A549 (cell line): ENCODE results near the gene C19orf81. TPM values are rescaled to one million over a fixed set of nuclear protein-coding genes. Genes with fewer than 3 reads are reported as not detected.

Source experiments
- ATAC-seq, 2 experiments: fragments of 200-7000 bp in 1 of 2; fragments of >200 bp in 1 of 2; cut with Nextera tagmentation in 1 of 2; cut with Tn5 transposase in 1 of 2; 3 replicates each; pipeline versions ENCODE4 v1.8.0 to v1.9.1; 2018 to 2020; ENCODE audit warnings: mild to moderate bottlenecking in 1 of 2, moderate library complexity in 1 of 2
- CTCF ChIA-PET: fragments of 300-600 bp; sonication (Branson Sonifier 250); formaldehyde crosslinking; extraction: SDS; loops from one replicate; lab custom pipeline; 2021; ENCODE audit warnings: antibody characterized with exemption, inconsistent platforms; lab: Yijun Ruan, JAX
- POLR2A ChIA-PET: fragments of 350-600 bp; formaldehyde crosslinking; extraction: SDS; loops from one replicate; lab custom pipeline; 2021; ENCODE audit warnings: antibody characterized with exemption, inconsistent platforms; lab: Yijun Ruan, JAX
- DNase-seq, 2 experiments: peaks; one replicate each; pipeline versions ENCODE4 v3.0.0 to v3.0.0-alpha.2; 2011 to 2016; ENCODE audit warnings: low read depth in 1 of 2, low spot score in 1 of 2
- FAIRE-seq: peaks from 2 replicates; lab custom pipeline; 2011; peaks lifted over from hg19 to GRCh38; lab: Jason Lieb, UNC
- H3K27ac ChIP-seq, 2 experiments: fragments of >200 bp; sonication (Bioruptor Twin); formaldehyde crosslinking; 3 replicates each; pipeline ENCODE4 v1.5.1; 2016 to 2017
- H3K4me1 ChIP-seq: fragments of >200 bp; sonication (Bioruptor Twin); formaldehyde crosslinking; 3 replicates; pipeline ENCODE4 v1.6.1; 2016
- H3K4me2 ChIP-seq: fragments of >200 bp; sonication (Bioruptor Twin); formaldehyde crosslinking; 3 replicates; pipeline ENCODE4 v1.6.1; 2016
- H3K4me3 ChIP-seq: fragments of >200 bp; sonication (Bioruptor Twin); formaldehyde crosslinking; 3 replicates; pipeline ENCODE4 v1.5.1; 2016
- H3K9me3 ChIP-seq: fragments of >200 bp; sonication (Bioruptor Twin); formaldehyde crosslinking; 3 replicates; pipeline ENCODE4 v1.6.1; 2016
- CBX8 ChIP-seq: fragments of 200-600 bp; sonication (generic); IDR thresholded peaks from 2 replicates; pipeline ENCODE4 v1.6.1; 2016
- CHD2 ChIP-seq: fragments of 150-350 bp; IDR thresholded peaks from 2 replicates; pipeline ENCODE4 v1.6.1; 2014; ENCODE audit warnings: low read length; ENCODE audit not compliant: partially characterized antibody
- EP300 ChIP-seq, 2 experiments: fragments of >200 bp; sonication (Bioruptor Twin); formaldehyde crosslinking; IDR thresholded peaks; 2 replicates in 1 of 2; 3 replicates in 1 of 2; pipeline ENCODE4 v1.6.1; 2016 to 2017
- FOSL2 ChIP-seq, 2 experiments: fragments of 450-650 bp in 1 of 2; fragments of >200 bp in 1 of 2; sonication (Bioruptor Twin) in 1 of 2; formaldehyde crosslinking; IDR thresholded peaks; 2 replicates each; pipeline versions ENCODE4 v1.5.0 to v1.6.1; 2016 to 2020; ENCODE audit warnings: mild to moderate bottlenecking in 1 of 2, moderate library complexity in 1 of 2
- JUN ChIP-seq, 2 experiments: fragments of >200 bp; sonication (Bioruptor Twin); formaldehyde crosslinking; IDR thresholded peaks; 2 replicates in 1 of 2; 3 replicates in 1 of 2; pipeline ENCODE4 v1.6.1; 2016 to 2017
- MAFK ChIP-seq: fragments of 450-650 bp; IDR thresholded peaks from 2 replicates; pipeline ENCODE4 v1.6.1; 2014; ENCODE audit not compliant: partially characterized antibody
- MAZ ChIP-seq: fragments of 150-350 bp; IDR thresholded peaks from 2 replicates; pipeline ENCODE4 v1.6.1; 2014; ENCODE audit warnings: antibody characterized with exemption, low read depth, low read length, borderline replicate concordance
- MYC ChIP-seq: IDR thresholded peaks from 2 replicates; pipeline ENCODE4 v1.6.1; 2012; ENCODE audit warnings: mild to moderate bottlenecking, inconsistent platforms, low read length, improper control_type of control experiment, borderline replicate concordance
- NR3C1 ChIP-seq: fragments of >200 bp; sonication (Bioruptor Twin); formaldehyde crosslinking; IDR thresholded peaks from 3 replicates; pipeline ENCODE4 v1.6.1; 2017
- RFX5 ChIP-seq: fragments of 450-650 bp; IDR thresholded peaks from 2 replicates; pipeline ENCODE4 v1.7.1; 2014; ENCODE audit warnings: antibody characterized with exemption, mild to moderate bottlenecking, moderate library complexity
- ZC3H11A ChIP-seq: fragments of 450-650 bp; IDR thresholded peaks from 2 replicates; pipeline ENCODE4 v1.6.1; 2014; ENCODE audit warnings: antibody characterized with exemption, mild to moderate bottlenecking
- WGBS: methylation state at CpG from one replicate; pipeline ENCODE4 v1.1.6; 2017; ENCODE audit errors: missing lambda C conversion rate; 5-methylcytosine and 5-hydroxymethylcytosine counted together
- polyA plus RNA-seq, 4 experiments: library from polyadenylated mRNA; depleted of rRNA in 3 of 4; stranded (reverse); fragments of >200 nt; fragmentation: RNase III in 1 of 4; extraction: RNeasy Plus Mini Kit Qiagen cat#74134 plus additional on column Dnase treatment in 1 of 4; gene quantifications; 2 replicates in 3 of 4; 3 replicates in 1 of 4; pipeline ENCODE4 v1.2.3, GENCODE V29; 2011 to 2017
- TF ChIP-seq, protein P1 (sequence below): IDR thresholded peaks from 2 replicates; pipeline ENCODE4 v1.6.1; 2012; ENCODE audit warnings: low read depth, borderline replicate concordance
- TF ChIP-seq, protein P2 (sequence below): fragments of 150-350 bp; IDR thresholded peaks from 2 replicates; pipeline ENCODE4 v1.6.1; 2014; ENCODE audit warnings: low read depth, mild to moderate bottlenecking, low read length
- TF ChIP-seq, protein P3 (sequence below): IDR thresholded peaks from 2 replicates; pipeline ENCODE4 v1.6.1; 2012
- TF ChIP-seq, protein P4 (sequence below): fragments of 250-450 bp; sonication (Bioruptor Pico); IDR thresholded peaks from 2 replicates; pipeline ENCODE4 v1.5.0; 2020; ENCODE audit warnings: low read depth, mild to moderate bottlenecking, moderate library complexity
- TF ChIP-seq, protein P5 (sequence below): IDR thresholded peaks from 2 replicates; pipeline ENCODE4 v1.6.1; 2012
- TF ChIP-seq, protein P6 (sequence below): fragments of 450-650 bp; IDR thresholded peaks from 2 replicates; pipeline ENCODE4 v1.6.1; 2014; ENCODE audit warnings: antibody characterized with exemption

The C19orf81 gene
- polyA plus RNA-seq, 2 of the 4 experiments (the other 2 are of a cell fraction), result 2.1 to 9.5 TPM

DNA sequence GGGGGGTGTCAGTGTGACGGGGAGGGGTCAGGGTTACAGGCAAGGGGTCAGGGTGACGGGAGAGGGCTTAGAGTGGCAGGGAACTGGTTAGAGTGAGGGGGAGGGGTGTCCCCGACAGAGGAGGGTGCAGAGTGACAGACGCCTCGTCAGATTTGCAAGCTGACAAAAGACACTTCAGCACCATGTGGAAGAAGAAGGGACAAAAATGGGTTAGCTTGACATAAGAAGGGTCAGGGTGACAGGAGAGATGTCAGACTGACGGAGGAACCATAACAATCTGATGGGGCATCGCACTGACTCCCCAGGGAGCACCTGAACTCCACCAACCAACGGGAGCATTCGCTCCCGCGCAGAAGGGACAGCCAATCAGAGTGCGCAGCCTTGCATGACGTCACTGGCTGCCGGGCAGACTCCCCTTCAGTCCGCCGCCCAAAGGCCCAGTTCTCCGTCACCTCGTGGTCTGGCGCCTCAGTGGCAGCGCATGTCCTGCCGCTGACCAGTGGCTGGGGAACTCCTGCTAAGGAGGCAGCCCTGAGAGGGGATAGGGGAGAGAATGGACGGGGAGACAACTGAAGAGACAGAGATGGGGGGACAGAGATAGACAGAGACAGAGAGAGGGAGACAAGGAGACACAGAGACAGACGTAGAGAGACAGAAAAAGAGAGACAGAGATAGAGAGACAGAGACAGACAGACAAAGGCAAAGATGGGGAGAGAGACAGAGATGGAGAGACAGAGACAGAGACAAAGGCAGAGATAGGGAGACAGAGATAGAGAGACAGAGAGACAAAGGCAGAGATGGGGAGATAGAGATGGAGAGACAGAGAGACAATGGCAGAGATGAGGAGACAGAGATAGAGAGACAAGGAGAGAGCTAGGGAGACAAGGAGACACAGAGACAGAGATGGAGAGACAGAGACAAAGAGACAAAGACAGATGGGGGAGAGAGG lies 30.2 kb downstream of the C19orf81 start:
- FAIRE-seq (peak; percentile 93), ATAC-seq (peak; percentile 89 to 97), DNase-seq (peak; percentile 93 to 98)
- ChIA-PET CTCF (interaction anchor here (1.0 kb wide), 1 partner anchor 10 kb away, joined by 4 read pairs; no protein-coding TSS in a partner anchor), POLR2A (no interaction called here)
- no peak overlapping the region for H3K27ac ChIP-seq
- TF ChIP-seq EP300 (IDR thresholded peaks at IDR 0.05) (no peak), FOSL2 (IDR thresholded peaks at IDR 0.05) (no peak), FOSL2 (CRISPR knock-in tag; IDR thresholded peaks at IDR 0.05) (peak; percentile 53; the same call in 1 of the 2 replicates), MYC (no peak), CHD2 (no peak), MAFK (peak; percentile 24), NR3C1 (no peak), RFX5 (peak; percentile 100), JUN (IDR thresholded peaks at IDR 0.05) (no peak), CBX8 (no peak), ZC3H11A (peak; percentile 9; the same call in 1 of the 2 replicates), MAZ (no peak)
- TF ChIP-seq, protein P1, sequence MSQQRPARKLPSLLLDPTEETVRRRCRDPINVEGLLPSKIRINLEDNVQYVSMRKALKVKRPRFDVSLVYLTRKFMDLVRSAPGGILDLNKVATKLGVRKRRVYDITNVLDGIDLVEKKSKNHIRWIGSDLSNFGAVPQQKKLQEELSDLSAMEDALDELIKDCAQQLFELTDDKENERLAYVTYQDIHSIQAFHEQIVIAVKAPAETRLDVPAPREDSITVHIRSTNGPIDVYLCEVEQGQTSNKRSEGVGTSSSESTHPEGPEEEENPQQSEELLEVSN, result peak; percentile 100
- TF ChIP-seq, protein P2, sequence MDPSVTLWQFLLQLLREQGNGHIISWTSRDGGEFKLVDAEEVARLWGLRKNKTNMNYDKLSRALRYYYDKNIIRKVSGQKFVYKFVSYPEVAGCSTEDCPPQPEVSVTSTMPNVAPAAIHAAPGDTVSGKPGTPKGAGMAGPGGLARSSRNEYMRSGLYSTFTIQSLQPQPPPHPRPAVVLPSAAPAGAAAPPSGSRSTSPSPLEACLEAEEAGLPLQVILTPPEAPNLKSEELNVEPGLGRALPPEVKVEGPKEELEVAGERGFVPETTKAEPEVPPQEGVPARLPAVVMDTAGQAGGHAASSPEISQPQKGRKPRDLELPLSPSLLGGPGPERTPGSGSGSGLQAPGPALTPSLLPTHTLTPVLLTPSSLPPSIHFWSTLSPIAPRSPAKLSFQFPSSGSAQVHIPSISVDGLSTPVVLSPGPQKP, result no peak
- TF ChIP-seq, protein P3, sequence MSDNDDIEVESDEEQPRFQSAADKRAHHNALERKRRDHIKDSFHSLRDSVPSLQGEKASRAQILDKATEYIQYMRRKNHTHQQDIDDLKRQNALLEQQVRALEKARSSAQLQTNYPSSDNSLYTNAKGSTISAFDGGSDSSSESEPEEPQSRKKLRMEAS, result peak; percentile 93
- TF ChIP-seq, protein P4, sequence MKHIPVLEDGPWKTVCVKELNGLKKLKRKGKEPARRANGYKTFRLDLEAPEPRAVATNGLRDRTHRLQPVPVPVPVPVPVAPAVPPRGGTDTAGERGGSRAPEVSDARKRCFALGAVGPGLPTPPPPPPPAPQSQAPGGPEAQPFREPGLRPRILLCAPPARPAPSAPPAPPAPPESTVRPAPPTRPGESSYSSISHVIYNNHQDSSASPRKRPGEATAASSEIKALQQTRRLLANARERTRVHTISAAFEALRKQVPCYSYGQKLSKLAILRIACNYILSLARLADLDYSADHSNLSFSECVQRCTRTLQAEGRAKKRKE (CRISPR knock-in tag), result no peak
- TF ChIP-seq, protein P5, sequence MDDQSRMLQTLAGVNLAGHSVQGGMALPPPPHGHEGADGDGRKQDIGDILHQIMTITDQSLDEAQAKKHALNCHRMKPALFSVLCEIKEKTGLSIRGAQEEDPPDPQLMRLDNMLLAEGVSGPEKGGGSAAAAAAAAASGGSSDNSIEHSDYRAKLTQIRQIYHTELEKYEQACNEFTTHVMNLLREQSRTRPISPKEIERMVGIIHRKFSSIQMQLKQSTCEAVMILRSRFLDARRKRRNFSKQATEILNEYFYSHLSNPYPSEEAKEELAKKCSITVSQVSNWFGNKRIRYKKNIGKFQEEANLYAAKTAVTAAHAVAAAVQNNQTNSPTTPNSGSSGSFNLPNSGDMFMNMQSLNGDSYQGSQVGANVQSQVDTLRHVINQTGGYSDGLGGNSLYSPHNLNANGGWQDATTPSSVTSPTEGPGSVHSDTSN, result no peak
- TF ChIP-seq, protein P6, sequence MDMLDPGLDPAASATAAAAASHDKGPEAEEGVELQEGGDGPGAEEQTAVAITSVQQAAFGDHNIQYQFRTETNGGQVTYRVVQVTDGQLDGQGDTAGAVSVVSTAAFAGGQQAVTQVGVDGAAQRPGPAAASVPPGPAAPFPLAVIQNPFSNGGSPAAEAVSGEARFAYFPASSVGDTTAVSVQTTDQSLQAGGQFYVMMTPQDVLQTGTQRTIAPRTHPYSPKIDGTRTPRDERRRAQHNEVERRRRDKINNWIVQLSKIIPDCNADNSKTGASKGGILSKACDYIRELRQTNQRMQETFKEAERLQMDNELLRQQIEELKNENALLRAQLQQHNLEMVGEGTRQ, result peak; percentile 14; the same call in 1 of the 2 replicates
- no peaks in the 10 kb centered on the region for H3K4me1 ChIP-seq
- no peak overlapping the region for H3K4me3 ChIP-seq
- WGBS, result 3% methylated on average over 22 of the region's 23 CpGs
- H3K9me3 ChIP-seq, result peaks cover 5% of the 10 kb centered on the region; the same call in 2 of the 3 replicates
- peak overlapping the region; percentile 21; the same call in 2 of the 3 replicates for H3K4me2 ChIP-seq

DNA sequence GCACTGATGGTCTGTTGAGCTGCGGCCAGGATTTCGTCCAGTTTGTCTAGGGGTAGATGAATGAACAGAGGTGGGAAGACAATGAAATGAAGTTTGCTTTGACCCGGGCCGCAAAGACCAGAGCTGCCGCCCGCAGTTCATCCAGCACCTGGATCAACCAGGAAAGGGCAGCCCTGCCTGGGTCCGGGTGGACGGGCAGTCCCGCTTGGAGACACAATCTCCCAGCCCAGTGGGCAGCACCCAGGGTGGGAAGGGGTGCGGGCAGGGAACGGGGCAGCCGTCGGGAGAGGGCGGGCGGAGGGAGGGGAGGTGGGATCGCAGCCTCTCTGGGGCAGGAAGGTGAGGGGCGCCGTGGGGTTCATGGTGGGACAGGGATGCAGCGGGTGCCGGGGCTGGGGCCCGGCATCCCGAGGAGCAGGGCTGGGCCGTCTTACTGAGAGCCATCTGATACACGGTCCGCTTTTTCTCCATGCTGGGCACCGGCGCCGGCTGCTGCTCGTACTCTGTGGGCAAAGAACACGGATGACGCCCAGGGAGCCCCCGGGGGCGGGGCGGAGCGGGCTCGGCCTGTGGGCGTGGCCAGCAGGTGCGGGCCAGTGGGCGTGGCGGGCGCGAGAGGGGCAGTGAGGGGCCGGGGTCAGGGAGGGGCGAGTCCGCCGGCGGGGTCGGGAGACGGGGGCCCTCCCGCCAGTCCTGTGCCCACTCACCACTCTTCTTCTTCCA lies 37.2 kb downstream of the C19orf81 start:
- Histone ChIP-seq H3K4me1 (peaks cover 4% of the 10 kb centered on the region; the same call in 2 of the 3 replicates), H3K9me3 (no peaks in the 10 kb centered on the region), H3K4me2 (peak overlapping the region; percentile 38; the same call in 1 of the 3 replicates), H3K4me3 (0 out of 3 replicates have a peak overlapping the region, but pooled peaks have one; percentile 12), H3K27ac (no peak overlapping the region)
- ATAC-seq (peak in 1 of 2 experiments; percentile 14; a peak in 1 of 6 replicates), DNase-seq (no peak), FAIRE-seq (no peak)
- TF ChIP-seq, protein P6, result no peak
- CTCF ChIA-PET, result interaction anchor here (1.0 to 2.2 kb wide), 4 partner anchors 15 to 149 kb away, joined by 4 to 10 read pairs (median 6); no protein-coding TSS in a partner anchor
- WGBS, result 17% methylated on average over 20 of the region's 50 CpGs
- POLR2A ChIA-PET, result no interaction called here
